Measurements from ENCODE around the gene NRBP1.

- TF ChIP-seq POLR2A (IDR thresholded peaks at IDR 0.05) = no peak
- no peak for TF ChIP-seq CTCF (IDR thresholded peaks at IDR 0.05)
These were observed 13.8 kb downstream of the NRBP1 start, which contains the start of gene KRTCAP3 for GRCh38 chr2:27441958-27442919.
